Peyer's patch (tissue), 4 donors: ENCODE measurements around the gene SSB.

ENCODE experiments used
- POLR2A ChIP-seq, 2 donors: fragments of 450-650 bp; IDR thresholded peaks; one replicate each; pipeline ENCODE4 v1.5.1; 2017; ENCODE audit warnings: antibody characterized with exemption in 2 of 2, mild to moderate bottlenecking in 2 of 2, moderate library complexity in 2 of 2
- TF ChIP-seq, protein P1 (sequence below), 6 experiments: fragments of 450-650 bp in 4 of 6; fragments of 200-600 bp in 2 of 6; sonication (generic) in 1 of 6; IDR thresholded peaks; one replicate each; pipeline ENCODE4 v1.5.1; 2017 to 2019; ENCODE audit warnings: antibody characterized with exemption in 6 of 6, mild to moderate bottlenecking in 3 of 6, moderate library complexity in 1 of 6

DNA sequence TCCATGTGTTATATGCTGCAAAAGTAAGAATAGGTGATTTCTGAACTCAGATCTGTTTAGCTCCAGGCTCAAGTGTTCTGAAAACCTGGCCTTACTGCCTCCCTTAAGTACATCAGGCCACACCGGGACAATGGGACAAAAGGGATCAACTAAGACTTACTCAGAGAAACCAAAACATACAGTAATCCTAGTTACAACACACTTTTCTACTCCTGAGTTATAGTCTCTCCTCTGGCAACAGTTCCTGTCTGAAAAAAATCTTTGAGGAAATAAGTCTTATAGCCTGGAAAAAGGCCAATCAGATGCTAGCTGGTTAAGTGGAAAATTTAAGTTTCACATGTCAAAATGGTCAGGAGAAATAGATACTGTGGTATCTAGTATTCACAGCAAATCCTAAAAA is 20.4 kb downstream of the SSB start:
- no peak for TF ChIP-seq POLR2A (IDR thresholded peaks at IDR 0.05)
- TF ChIP-seq, protein P1, sequence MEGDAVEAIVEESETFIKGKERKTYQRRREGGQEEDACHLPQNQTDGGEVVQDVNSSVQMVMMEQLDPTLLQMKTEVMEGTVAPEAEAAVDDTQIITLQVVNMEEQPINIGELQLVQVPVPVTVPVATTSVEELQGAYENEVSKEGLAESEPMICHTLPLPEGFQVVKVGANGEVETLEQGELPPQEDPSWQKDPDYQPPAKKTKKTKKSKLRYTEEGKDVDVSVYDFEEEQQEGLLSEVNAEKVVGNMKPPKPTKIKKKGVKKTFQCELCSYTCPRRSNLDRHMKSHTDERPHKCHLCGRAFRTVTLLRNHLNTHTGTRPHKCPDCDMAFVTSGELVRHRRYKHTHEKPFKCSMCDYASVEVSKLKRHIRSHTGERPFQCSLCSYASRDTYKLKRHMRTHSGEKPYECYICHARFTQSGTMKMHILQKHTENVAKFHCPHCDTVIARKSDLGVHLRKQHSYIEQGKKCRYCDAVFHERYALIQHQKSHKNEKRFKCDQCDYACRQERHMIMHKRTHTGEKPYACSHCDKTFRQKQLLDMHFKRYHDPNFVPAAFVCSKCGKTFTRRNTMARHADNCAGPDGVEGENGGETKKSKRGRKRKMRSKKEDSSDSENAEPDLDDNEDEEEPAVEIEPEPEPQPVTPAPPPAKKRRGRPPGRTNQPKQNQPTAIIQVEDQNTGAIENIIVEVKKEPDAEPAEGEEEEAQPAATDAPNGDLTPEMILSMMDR (IDR thresholded peaks at IDR 0.05) = no peak
